NCI-H2171 treated with DMSO at 0.1 percent for 48 hours (cell line): ENCODE results near the gene STH.
A peak's percentile ranks its signal among the peaks of the same experiment; 100 is the strongest.
"Not testable (repeated sequence)": the region's sequence is repeated elsewhere in the genome, so short reads cannot be mapped to it uniquely, and the experiment has no call there.

Experiments used
- DNase-seq: peaks from one replicate; lab custom pipeline; 2025; lab: John Stamatoyannopoulos, UW

STH gene

DNA sequence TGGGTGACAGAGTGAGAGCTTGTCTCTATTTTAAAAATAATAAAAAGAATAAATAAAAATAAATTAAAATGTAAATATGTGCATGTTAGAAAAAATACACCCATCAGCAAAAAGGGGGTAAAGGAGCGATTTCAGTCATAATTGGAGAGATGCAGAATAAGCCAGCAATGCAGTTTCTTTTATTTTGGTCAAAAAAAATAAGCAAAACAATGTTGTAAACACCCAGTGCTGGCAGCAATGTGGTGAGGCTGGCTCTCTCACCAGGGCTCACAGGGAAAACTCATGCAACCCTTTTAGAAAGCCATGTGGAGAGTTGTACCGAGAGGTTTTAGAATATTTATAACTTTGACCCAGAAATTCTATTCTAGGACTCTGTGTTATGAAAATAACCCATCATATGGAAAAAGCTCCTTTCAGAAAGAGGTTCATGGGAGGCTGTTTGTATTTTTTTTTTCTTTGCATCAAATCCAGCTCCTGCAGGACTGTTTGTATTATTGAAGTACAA lies 8.5 kb downstream of the STH start:
- no peak for DNase-seq

DNA sequence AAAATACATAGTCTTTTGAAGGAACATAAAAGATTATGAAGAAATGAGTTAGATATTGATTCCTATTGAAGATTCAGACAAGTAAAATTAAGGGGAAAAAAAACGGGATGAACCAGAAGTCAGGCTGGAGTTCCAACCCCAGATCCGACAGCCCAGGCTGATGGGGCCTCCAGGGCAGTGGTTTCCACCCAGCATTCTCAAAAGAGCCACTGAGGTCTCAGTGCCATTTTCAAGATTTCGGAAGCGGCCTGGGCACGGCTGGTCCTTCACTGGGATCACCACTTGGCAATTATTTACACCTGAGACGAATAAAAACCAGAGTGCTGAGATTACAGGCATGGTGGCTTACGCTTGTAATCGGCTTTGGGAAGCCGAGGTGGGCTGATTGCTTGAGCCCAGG lies 9.5 kb downstream of the STH start:
- DNase-seq: no peak

DNA sequence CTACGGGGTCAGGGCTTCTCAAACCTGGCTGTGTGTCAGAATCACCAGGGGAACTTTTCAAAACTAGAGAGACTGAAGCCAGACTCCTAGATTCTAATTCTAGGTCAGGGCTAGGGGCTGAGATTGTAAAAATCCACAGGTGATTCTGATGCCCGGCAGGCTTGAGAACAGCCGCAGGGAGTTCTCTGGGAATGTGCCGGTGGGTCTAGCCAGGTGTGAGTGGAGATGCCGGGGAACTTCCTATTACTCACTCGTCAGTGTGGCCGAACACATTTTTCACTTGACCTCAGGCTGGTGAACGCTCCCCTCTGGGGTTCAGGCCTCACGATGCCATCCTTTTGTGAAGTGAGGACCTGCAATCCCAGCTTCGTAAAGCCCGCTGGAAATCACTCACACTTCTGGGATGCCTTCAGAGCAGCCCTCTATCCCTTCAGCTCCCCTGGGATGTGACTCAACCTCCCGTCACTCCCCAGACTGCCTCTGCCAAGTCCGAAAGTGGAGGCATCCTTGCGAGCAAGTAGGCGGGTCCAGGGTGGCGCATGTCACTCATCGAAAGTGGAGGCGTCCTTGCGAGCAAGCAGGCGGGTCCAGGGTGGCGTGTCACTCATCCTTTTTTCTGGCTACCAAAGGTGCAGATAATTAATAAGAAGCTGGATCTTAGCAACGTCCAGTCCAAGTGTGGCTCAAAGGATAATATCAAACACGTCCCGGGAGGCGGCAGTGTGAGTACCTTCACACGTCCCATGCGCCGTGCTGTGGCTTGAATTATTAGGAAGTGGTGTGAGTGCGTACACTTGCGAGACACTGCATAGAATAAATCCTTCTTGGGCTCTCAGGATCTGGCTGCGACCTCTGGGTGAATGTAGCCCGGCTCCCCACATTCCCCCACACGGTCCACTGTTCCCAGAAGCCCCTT lies 10.9 kb downstream of the STH start:
- DNase-seq: no peak

DNA sequence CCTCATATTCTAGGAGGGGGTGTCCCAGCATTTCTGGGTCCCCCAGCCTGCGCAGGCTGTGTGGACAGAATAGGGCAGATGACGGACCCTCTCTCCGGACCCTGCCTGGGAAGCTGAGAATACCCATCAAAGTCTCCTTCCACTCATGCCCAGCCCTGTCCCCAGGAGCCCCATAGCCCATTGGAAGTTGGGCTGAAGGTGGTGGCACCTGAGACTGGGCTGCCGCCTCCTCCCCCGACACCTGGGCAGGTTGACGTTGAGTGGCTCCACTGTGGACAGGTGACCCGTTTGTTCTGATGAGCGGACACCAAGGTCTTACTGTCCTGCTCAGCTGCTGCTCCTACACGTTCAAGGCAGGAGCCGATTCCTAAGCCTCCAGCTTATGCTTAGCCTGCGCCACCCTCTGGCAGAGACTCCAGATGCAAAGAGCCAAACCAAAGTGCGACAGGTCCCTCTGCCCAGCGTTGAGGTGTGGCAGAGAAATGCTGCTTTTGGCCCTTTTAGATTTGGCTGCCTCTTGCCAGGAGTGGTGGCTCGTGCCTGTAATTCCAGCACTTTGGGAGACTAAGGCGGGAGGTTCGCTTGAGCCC lies 11.6 kb downstream of the STH start:
- no peak for DNase-seq

DNA sequence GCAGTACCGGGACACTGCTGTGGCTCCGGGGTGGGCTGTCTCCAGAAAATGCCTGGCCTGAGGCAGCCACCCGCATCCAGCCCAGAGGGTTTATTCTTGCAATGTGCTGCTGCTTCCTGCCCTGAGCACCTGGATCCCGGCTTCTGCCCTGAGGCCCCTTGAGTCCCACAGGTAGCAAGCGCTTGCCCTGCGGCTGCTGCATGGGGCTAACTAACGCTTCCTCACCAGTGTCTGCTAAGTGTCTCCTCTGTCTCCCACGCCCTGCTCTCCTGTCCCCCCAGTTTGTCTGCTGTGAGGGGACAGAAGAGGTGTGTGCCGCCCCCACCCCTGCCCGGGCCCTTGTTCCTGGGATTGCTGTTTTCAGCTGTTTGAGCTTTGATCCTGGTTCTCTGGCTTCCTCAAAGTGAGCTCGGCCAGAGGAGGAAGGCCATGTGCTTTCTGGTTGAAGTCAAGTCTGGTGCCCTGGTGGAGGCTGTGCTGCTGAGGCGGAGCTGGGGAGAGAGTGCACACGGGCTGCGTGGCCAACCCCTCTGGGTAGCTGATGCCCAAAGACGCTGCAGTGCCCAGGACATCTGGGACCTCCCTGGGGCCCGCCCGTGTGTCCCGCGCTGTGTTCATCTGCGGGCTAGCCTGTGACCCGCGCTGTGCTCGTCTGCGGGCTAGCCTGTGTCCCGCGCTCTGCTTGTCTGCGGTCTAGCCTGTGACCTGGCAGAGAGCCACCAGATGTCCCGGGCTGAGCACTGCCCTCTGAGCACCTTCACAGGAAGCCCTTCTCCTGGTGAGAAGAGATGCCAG lies 12.9 kb downstream of the STH start:
- DNase-seq: no peak

DNA sequence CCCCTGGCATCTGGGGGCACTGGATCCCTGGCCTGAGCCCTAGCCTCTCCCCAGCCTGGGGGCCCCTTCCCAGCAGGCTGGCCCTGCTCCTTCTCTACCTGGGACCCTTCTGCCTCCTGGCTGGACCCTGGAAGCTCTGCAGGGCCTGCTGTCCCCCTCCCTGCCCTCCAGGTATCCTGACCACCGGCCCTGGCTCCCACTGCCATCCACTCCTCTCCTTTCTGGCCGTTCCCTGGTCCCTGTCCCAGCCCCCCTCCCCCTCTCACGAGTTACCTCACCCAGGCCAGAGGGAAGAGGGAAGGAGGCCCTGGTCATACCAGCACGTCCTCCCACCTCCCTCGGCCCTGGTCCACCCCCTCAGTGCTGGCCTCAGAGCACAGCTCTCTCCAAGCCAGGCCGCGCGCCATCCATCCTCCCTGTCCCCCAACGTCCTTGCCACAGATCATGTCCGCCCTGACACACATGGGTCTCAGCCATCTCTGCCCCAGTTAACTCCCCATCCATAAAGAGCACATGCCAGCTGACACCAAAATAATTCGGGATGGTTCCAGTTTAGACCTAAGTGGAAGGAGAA lies 13.5 kb downstream of the STH start:
- DNase-seq: no peak

DNA sequence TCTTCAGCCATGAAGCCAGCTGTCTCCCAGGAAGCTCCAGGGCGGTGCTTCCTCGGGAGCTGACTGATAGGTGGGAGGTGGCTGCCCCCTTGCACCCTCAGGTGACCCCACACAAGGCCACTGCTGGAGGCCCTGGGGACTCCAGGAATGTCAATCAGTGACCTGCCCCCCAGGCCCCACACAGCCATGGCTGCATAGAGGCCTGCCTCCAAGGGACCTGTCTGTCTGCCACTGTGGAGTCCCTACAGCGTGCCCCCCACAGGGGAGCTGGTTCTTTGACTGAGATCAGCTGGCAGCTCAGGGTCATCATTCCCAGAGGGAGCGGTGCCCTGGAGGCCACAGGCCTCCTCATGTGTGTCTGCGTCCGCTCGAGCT lies 14.1 kb downstream of the STH start:
- no peak for DNase-seq

DNA sequence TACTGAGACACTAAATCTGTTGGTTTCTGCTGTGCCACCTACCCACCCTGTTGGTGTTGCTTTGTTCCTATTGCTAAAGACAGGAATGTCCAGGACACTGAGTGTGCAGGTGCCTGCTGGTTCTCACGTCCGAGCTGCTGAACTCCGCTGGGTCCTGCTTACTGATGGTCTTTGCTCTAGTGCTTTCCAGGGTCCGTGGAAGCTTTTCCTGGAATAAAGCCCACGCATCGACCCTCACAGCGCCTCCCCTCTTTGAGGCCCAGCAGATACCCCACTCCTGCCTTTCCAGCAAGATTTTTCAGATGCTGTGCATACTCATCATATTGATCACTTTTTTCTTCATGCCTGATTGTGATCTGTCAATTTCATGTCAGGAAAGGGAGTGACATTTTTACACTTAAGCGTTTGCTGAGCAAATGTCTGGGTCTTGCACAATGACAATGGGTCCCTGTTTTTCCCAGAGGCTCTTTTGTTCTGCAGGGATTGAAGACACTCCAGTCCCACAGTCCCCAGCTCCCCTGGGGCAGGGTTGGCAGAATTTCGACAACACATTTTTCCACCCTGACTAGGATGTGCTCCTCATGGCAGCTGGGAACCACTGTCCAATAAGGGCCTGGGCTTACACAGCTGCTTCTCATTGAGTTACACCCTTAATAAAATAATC lies 14.6 kb downstream of the STH start:
- no peak for DNase-seq

DNA sequence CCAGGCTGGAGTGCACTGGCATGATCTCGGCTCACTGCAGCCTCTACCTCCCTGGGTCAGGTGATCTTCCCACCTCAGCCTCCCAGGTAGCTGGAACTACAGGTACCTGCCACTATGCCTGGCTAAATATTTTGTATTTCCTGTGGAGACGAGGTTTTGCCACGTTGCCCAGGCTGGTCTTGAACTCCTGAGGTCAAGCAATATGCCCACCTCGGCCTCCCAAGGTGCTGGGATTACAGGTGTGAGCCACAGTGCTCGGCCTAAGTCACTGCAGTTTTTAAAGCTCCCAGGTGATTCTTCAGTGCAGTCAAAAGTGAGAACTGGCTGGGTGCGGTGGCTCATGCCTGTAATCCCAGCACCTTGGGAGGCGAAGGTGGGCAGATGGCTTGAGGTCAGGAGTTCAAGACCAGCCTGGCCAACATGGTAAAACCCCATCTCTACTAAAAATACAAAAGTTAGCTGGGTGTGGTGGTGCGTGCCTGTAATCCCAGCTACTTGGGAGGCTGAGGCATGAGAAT lies 20.4 kb downstream of the STH start:
- not testable (repeated sequence) for DNase-seq

DNA sequence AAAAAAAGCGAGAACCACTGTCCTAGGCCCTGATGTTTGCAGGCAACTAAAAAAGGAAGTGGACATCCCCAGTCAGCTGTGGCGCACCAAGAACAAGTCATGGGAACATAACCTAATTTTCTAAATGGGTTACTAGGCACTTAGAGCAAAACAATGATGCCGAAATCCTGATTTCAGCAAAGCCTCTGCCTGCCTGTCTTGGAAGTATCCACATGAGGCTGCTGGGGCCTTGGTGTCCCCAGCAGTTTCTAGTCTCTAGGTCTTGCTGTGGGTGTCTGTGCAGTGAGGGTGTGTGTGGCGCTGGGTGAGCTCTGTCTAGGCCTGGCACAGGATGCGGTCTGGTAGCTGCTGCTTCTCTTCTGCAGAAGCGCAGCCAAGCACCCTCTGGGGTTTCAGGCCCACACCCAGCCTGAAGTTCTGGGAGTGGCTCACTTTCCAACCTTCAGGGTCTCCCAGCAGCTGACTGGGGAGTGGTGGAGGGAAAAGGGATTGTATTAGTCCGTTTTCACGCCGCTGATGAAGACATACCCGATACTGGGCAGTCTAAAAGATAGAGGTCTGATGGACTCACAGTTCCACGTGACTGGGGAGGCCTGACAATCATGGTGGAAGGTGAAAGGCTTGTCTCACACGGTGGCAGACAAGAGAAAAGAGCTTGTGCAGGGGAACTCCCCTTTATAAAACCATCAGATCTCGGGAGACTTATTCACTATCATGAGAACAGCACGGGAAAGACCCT lies 21.1 kb downstream of the STH start:
- no peak for DNase-seq

DNA sequence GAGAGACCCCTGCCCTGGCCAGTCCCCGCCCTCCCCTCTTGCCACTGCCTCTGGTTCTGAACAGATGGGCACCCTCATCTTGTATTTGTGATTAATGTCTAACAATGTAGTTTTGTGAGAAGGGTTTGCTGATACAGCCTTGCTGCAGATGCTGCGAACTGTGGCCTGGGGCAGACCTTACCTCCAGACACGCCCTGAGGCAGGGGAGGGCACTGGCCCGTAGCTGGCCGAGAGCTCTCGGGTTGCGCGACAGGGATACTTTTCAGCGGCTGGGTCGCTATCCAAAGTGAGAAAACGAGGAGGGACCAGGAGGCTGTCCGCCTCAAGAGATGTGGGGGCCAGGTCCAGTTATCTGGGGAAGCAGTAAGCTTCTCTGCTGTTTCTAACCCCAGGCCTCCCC lies 21.9 kb downstream of the STH start:
- DNase-seq: no peak

DNA sequence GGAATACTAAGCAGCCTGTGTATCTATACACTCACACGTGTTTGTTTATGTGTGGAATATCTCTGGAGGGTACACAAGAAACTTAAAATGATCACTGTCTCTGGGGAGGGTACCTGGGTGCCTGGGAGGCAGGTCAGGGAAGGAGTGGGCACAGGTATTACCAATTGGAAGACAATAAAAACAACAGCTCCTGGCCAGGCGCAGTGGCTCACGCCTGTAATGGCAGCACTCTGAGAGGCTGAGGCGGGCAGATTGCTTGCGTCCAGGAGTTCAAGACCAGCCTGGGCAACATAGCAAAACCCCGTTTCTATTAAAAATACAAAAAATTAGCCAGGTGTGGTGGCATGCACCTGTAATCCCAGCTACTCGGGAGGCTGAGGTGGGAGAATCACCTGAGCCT lies 24.3 kb downstream of the STH start:
- DNase-seq: not testable (repeated sequence)

DNA sequence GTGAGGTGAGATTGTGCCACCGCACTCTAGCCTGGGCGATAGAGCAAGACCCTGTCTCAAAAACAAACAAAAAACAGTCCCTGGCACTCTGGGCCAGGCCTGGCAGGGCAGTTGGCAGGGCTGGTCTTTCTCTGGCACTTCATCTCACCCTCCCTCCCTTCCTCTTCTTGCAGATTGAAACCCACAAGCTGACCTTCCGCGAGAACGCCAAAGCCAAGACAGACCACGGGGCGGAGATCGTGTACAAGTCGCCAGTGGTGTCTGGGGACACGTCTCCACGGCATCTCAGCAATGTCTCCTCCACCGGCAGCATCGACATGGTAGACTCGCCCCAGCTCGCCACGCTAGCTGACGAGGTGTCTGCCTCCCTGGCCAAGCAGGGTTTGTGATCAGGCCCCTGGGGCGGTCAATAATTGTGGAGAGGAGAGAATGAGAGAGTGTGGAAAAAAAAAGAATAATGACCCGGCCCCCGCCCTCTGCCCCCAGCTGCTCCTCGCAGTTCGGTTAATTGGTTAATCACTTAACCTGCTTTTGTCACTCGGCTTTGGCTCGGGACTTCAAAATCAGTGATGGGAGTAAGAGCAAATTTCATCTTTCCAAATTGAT lies 24.8 kb downstream of the STH start:
- no peak for DNase-seq

DNA sequence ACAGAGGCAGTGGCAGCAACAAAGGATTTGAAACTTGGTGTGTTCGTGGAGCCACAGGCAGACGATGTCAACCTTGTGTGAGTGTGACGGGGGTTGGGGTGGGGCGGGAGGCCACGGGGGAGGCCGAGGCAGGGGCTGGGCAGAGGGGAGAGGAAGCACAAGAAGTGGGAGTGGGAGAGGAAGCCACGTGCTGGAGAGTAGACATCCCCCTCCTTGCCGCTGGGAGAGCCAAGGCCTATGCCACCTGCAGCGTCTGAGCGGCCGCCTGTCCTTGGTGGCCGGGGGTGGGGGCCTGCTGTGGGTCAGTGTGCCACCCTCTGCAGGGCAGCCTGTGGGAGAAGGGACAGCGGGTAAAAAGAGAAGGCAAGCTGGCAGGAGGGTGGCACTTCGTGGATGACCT lies 25.5 kb downstream of the STH start:
- no peak for DNase-seq

DNA sequence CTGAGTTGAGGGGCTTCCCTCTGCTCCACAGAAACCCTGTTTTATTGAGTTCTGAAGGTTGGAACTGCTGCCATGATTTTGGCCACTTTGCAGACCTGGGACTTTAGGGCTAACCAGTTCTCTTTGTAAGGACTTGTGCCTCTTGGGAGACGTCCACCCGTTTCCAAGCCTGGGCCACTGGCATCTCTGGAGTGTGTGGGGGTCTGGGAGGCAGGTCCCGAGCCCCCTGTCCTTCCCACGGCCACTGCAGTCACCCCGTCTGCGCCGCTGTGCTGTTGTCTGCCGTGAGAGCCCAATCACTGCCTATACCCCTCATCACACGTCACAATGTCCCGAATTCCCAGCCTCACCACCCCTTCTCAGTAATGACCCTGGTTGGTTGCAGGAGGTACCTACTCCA lies 26.0 kb downstream of the STH start:
- no peak for DNase-seq

DNA sequence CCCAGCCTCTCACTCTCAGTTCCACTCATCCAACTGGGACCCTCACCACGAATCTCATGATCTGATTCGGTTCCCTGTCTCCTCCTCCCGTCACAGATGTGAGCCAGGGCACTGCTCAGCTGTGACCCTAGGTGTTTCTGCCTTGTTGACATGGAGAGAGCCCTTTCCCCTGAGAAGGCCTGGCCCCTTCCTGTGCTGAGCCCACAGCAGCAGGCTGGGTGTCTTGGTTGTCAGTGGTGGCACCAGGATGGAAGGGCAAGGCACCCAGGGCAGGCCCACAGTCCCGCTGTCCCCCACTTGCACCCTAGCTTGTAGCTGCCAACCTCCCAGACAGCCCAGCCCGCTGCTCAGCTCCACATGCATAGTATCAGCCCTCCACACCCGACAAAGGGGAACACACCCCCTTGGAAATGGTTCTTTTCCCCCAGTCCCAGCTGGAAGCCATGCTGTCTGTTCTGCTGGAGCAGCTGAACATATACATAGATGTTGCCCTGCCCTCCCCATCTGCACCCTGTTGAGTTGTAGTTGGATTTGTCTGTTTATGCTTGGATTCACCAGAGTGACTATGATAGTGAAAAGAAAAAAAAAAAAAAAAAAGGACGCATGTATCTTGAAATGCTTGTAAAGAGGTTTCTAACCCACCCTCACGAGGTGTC lies 26.6 kb downstream of the STH start:
- no peak for DNase-seq

DNA sequence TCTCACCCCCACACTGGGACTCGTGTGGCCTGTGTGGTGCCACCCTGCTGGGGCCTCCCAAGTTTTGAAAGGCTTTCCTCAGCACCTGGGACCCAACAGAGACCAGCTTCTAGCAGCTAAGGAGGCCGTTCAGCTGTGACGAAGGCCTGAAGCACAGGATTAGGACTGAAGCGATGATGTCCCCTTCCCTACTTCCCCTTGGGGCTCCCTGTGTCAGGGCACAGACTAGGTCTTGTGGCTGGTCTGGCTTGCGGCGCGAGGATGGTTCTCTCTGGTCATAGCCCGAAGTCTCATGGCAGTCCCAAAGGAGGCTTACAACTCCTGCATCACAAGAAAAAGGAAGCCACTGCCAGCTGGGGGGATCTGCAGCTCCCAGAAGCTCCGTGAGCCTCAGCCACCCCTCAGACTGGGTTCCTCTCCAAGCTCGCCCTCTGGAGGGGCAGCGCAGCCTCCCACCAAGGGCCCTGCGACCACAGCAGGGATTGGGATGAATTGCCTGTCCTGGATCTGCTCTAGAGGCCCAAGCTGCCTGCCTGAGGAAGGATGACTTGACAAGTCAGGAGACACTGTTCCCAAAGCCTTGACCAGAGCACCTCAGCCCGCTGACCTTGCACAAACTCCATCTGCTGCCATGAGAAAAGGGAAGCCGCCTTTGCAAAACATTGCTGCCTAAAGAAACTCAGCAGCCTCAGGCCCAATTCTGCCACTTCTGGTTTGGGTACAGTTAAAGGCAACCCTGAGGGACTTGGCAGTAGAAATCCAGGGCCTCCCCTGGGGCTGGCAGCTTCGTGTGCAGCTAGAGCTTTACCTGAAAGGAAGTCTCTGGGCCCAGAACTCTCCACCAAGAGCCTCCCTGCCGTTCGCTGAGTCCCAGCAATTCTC lies 27.4 kb downstream of the STH start:
- no peak for DNase-seq

DNA sequence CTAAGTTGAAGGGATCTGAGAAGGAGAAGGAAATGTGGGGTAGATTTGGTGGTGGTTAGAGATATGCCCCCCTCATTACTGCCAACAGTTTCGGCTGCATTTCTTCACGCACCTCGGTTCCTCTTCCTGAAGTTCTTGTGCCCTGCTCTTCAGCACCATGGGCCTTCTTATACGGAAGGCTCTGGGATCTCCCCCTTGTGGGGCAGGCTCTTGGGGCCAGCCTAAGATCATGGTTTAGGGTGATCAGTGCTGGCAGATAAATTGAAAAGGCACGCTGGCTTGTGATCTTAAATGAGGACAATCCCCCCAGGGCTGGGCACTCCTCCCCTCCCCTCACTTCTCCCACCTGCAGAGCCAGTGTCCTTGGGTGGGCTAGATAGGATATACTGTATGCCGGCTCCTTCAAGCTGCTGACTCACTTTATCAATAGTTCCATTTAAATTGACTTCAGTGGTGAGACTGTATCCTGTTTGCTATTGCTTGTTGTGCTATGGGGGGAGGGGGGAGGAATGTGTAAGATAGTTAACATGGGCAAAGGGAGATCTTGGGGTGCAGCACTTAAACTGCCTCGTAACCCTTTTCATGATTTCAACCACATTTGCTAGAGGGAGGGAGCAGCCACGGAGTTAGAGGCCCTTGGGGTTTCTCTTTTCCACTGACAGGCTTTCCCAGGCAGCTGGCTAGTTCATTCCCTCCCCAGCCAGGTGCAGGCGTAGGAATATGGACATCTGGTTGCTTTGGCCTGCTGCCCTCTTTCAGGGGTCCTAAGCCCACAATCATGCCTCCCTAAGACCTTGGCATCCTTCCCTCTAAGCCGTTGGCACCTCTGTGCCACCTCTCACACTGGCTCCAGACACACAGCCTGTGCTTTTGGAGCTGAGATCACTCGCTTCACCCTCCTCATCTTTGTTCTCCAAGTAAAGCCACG lies 28.3 kb downstream of the STH start:
- DNase-seq: peak; percentile 32
